Inflammatory macrophage (primary cell): ENCODE data around the gene HTR3C.
"Not testable (repeated sequence)": the region's sequence is repeated elsewhere in the genome, so short reads cannot be mapped to it uniquely, and the experiment has no call there.

ENCODE experiments used
- DNase-seq, 2 donors: peaks; one replicate each; pipeline ENCODE4 v3.0.0-alpha.2; 2020 to 2022

HTR3C gene

GRCh38 chr3:184031187-184031792 is 21.6 kb upstream of the HTR3C start, which contains the start of gene HTR3D:
HTR3D (plus strand) TSS chr3:184031742; CDS start chr3:184031742, 0 bp downstream.
- peak in 1 of 2 donors; percentile 9 for DNase-seq

- no peak for DNase-seq
These were observed 15.0 kb upstream of the HTR3C start for GRCh38 chr3:184037816-184038215.

GRCh38 chr3:184038307-184038706 is 14.5 kb upstream of the HTR3C start:
- DNase-seq = not testable (repeated sequence)

- DNase-seq = no peak
These were observed 13.4 kb upstream of the HTR3C start for GRCh38 chr3:184039414-184039813.

GRCh38 chr3:184040010-184040409 is 12.8 kb upstream of the HTR3C start:
- peak; percentile 9 to 15 for DNase-seq

- DNase-seq = no peak
These were observed 10.2 kb upstream of the HTR3C start for GRCh38 chr3:184042617-184043016.

- DNase-seq = no peak
These were observed 6.9 kb upstream of the HTR3C start for GRCh38 chr3:184045995-184046394.

- DNase-seq = no peak
These were observed 2.5 kb upstream of the HTR3C start for GRCh38 chr3:184050217-184050847.

- DNase-seq = no peak
These were observed 5.2 kb downstream of the HTR3C start for GRCh38 chr3:184058029-184058428.

- DNase-seq = no peak
These were observed 6.6 kb downstream of the HTR3C start for GRCh38 chr3:184059424-184059823.

- DNase-seq = no peak
These were observed 9.8 kb downstream of the HTR3C start for GRCh38 chr3:184062637-184063036.

GRCh38 chr3:184066211-184066610 is 13.4 kb downstream of the HTR3C start:
- no peak for DNase-seq

GRCh38 chr3:184067573-184068055 is 14.8 kb downstream of the HTR3C start:
- no peak for DNase-seq

GRCh38 chr3:184068344-184068743 is 15.5 kb downstream of the HTR3C start:
- DNase-seq = no peak

GRCh38 chr3:184071142-184071541 is 18.3 kb downstream of the HTR3C start:
- not testable (repeated sequence) for DNase-seq

GRCh38 chr3:184073621-184074020 is 20.8 kb downstream of the HTR3C start:
- DNase-seq = no peak

- no peak for DNase-seq
These were observed 23.1 kb downstream of the HTR3C start for GRCh38 chr3:184075901-184076300.

GRCh38 chr3:184077881-184078280 is 25.0 kb downstream of the HTR3C start:
- DNase-seq = no peak

GRCh38 chr3:184078851-184079250 is 26.0 kb downstream of the HTR3C start:
- DNase-seq = no peak

- DNase-seq = no peak
These were observed 28.4 kb downstream of the HTR3C start for GRCh38 chr3:184081116-184081830.

GRCh38 chr3:184082034-184082433 is 29.2 kb downstream of the HTR3C start:
- no peak for DNase-seq

- no peak for DNase-seq
These were observed 29.6 kb downstream of the HTR3C start for GRCh38 chr3:184082465-184082864.

GRCh38 chr3:184085389-184085852 is 32.6 kb downstream of the HTR3C start:
- DNase-seq = no peak

- no peak for DNase-seq
These were observed 39.4 kb downstream of the HTR3C start for GRCh38 chr3:184092199-184092598.
